Activated naive CD8-positive, alpha-beta T cell treated with anti-CD3 and anti-CD28 coated beads for 36 hours (primary cell): ENCODE measurements around the gene IFT81. TPM values are rescaled to one million over a fixed set of nuclear protein-coding genes. Genes with fewer than 3 reads are reported as not detected.
"Not testable (repeated sequence)": the region's sequence is repeated elsewhere in the genome, so short reads cannot be mapped to it uniquely, and the experiment has no call there.

ENCODE experiments used
- DNase-seq: peaks from one replicate; pipeline ENCODE4 v3.0.0; 2021
- H3K27ac Mint-ChIP-seq: one replicate; pipeline ENCODE4 v1.8.0; 2022; ENCODE audit warnings: mild to moderate bottlenecking, moderate library complexity, mixed read lengths
- H3K27me3 Mint-ChIP-seq: one replicate; pipeline ENCODE4 v1.8.0; 2022; ENCODE audit warnings: mild to moderate bottlenecking, mixed read lengths
- H3K36me3 Mint-ChIP-seq: one replicate; pipeline ENCODE4 v1.8.0; 2021; ENCODE audit warnings: mild to moderate bottlenecking, mixed read lengths
- H3K4me1 Mint-ChIP-seq: one replicate; pipeline ENCODE4 v1.8.0; 2021; ENCODE audit warnings: mixed read lengths
- H3K4me3 Mint-ChIP-seq: one replicate; pipeline ENCODE4 v1.8.0; 2022; ENCODE audit warnings: mild to moderate bottlenecking, moderate library complexity, mixed read lengths
- H3K9me3 Mint-ChIP-seq: one replicate; pipeline ENCODE4 v1.8.0; 2022; ENCODE audit warnings: mixed read lengths
- total RNA-seq, 2 experiments: library from RNA; stranded (reverse); gene quantifications; one replicate each; pipeline ENCODE4 v1.2.3, GENCODE V29; 2021

The IFT81 gene, protein sequence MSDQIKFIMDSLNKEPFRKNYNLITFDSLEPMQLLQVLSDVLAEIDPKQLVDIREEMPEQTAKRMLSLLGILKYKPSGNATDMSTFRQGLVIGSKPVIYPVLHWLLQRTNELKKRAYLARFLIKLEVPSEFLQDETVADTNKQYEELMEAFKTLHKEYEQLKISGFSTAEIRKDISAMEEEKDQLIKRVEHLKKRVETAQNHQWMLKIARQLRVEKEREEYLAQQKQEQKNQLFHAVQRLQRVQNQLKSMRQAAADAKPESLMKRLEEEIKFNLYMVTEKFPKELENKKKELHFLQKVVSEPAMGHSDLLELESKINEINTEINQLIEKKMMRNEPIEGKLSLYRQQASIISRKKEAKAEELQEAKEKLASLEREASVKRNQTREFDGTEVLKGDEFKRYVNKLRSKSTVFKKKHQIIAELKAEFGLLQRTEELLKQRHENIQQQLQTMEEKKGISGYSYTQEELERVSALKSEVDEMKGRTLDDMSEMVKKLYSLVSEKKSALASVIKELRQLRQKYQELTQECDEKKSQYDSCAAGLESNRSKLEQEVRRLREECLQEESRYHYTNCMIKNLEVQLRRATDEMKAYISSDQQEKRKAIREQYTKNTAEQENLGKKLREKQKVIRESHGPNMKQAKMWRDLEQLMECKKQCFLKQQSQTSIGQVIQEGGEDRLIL
- total RNA-seq, result 1 to 10 TPM; 3.1 to 3.4 TPM

DNA sequence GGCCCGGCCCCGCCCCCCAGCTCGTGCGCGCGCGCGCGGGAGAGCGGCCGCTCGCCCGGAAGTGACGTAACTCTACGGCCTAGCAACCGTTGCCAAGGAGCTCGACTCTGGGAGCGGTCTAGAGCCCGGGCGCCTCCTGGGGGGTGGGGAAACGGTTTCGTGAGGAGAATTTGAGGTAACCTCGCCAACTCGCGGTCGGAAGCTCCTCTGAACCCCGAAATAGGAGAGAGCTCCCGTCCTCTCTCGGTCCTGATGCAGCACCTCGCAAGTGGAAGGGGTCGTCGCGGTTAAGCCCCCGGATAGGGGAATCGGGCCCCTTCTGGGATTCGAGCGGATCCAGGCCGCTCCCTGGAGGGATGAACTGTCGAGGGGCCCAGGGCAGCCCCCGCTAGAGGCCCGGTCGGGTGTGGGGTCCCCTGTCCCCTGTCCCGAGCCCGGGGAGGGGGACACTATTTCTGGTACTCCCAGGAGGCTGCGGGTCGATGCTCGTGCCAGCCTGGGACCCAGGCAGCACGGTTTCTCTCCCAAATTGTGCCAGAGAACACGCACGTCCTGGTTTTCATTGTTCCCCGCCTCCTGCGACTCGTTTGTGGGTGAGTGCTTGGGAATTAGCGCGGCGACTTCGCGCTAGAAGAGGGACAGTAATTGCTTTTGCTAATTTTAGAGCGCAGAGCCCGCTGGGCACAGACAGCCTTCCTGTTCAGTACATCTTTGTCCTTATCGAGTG, at the start of gene IFT81:
Gene IFT81, plus strand, starts transcription at position 89 of the 727 bp plus-strand sequence. CDS start 3,024 bp downstream, outside the sequence.
- H3K36me3 Mint-ChIP-seq, result no peaks in the 10 kb centered on the region
- peak within 1 kb of the TSS; percentile 92 for H3K4me3 Mint-ChIP-seq
- peaks cover 4% of the 10 kb centered on the region for H3K27me3 Mint-ChIP-seq
- H3K27ac Mint-ChIP-seq, result peak within 1 kb of the TSS; percentile 82
- peak; percentile 93 for DNase-seq
- H3K4me1 Mint-ChIP-seq, result peaks cover 12% of the 10 kb centered on the region
- no peaks in the 10 kb centered on the region for H3K9me3 Mint-ChIP-seq

DNA sequence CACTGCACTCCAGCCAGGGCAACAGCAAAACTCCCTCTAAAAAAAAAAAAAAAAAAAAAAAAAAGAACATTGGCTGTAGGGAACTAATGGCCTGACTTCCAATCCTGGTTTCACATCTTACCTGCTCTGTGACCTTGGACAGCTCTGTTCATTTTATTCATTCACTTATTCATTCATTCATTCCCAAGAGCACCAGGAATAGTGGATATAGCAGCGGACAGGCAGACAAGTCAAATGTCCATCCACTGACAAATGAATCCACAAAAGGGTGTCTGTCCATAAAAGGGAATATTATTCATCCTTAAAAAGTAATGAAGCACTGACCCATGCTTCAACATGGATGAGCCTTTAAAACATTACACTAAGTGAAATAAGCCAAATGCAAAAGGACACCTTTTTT, 48.3 kb upstream of the IFT81 start:
- H3K36me3 Mint-ChIP-seq, result peaks cover 11% of the 10 kb centered on the region
- H3K4me1 Mint-ChIP-seq, result peaks cover 33% of the 10 kb centered on the region
- no peaks in the 10 kb centered on the region for H3K27me3 Mint-ChIP-seq
- DNase-seq, result no peak
- H3K27ac Mint-ChIP-seq, result no peak overlapping the region
- H3K4me3 Mint-ChIP-seq, result no peak overlapping the region
- H3K9me3 Mint-ChIP-seq, result peaks cover 7% of the 10 kb centered on the region

DNA sequence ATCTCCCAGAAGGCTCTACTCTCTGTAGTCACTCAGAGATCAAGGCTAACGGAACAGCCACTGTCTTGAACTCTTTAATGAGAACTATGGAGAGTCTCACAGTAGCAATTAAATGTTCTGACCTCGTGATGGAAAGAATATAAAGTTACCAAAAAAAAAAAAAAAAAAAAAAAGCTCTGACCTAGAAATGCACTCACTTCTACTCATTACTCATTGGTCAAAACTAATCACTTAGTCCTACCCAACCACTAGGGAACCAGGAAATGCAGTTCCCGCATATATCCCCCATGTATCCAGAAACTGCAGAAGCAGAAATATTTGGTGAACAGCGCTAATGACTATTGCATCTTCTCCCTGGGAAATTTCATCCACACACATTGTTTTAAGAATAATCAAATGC, 46.4 kb upstream of the IFT81 start:
- Mint-ChIP-seq H3K27ac (peak overlapping the region; percentile 17), H3K27me3 (no peaks in the 10 kb centered on the region), H3K4me1 (peaks cover 29% of the 10 kb centered on the region), H3K4me3 (no peak overlapping the region), H3K36me3 (peaks cover 8% of the 10 kb centered on the region), H3K9me3 (peaks cover 7% of the 10 kb centered on the region)
- DNase-seq, result no peak

DNA sequence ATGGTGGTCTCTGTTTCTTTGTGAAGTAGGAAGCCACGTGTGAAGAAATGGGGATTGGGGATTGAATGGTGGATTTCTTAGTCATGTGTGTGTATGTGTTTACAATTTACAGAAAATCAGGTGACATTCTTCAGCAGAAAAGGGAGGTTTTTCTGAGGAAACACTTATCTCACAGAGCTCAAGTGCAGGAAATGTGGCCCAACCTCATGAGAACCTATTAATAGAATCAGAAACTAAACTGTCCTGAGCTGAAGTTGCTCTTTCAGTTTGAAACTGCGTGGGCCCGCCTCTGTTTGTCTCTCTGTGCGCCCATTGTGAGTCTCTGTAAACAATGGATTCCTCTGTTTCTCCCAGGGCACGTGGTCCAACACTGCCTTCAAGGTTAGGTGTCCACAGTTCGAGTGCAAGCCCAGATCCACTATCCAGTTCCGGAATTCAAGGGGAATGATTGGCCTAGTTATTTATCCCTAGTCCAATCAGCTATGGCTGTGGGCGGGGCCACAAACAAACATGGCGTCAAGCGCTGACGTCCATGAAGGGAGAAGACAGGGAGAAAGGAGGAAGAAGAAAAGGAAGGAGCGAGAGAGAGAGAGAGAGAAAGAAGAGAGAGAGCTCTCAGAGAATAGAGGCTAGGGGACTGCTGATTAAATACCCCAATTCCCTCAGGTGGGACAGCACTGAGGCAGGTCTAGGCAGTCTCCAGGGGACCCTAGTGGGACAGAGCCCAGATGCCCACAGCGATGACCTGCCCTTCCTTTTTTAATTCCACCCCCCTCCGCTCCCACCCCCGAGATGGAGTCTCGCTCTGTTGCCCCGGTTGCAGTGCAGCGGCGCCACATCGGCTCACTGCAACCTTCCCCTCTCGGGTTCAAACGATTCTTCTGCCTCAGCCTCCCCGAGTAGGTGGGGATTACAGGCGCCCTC, 44.4 kb upstream of the IFT81 start:
- H3K4me1 Mint-ChIP-seq, result peaks cover 16% of the 10 kb centered on the region
- peak overlapping the region; percentile 95 for H3K27ac Mint-ChIP-seq
- no peaks in the 10 kb centered on the region for H3K27me3 Mint-ChIP-seq
- H3K36me3 Mint-ChIP-seq, result peaks cover 8% of the 10 kb centered on the region
- DNase-seq, result peak; percentile 74
- peak overlapping the region; percentile 73 for H3K4me3 Mint-ChIP-seq
- peaks cover 7% of the 10 kb centered on the region for H3K9me3 Mint-ChIP-seq

DNA sequence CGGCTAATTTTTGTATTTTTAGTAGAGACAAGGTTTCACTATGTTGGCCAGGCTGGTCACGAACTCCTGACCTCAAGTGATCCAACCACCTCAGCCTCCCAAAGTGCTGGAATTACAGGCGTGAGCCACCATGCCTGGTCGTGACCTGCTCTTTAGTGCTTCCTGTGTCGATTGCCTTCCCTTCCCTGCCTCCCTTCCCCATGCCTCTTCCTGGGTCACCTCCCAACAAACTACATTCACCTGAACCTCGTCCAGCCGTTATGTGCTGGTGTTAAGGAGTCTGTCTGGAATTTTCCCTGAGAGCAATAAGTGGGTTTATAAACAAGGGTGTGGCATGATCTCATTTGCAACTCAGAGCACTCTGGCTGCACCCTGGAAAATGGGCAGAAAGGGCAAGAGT, 43.7 kb upstream of the IFT81 start:
- H3K4me3 Mint-ChIP-seq, result no peak overlapping the region
- DNase-seq, result no peak

DNA sequence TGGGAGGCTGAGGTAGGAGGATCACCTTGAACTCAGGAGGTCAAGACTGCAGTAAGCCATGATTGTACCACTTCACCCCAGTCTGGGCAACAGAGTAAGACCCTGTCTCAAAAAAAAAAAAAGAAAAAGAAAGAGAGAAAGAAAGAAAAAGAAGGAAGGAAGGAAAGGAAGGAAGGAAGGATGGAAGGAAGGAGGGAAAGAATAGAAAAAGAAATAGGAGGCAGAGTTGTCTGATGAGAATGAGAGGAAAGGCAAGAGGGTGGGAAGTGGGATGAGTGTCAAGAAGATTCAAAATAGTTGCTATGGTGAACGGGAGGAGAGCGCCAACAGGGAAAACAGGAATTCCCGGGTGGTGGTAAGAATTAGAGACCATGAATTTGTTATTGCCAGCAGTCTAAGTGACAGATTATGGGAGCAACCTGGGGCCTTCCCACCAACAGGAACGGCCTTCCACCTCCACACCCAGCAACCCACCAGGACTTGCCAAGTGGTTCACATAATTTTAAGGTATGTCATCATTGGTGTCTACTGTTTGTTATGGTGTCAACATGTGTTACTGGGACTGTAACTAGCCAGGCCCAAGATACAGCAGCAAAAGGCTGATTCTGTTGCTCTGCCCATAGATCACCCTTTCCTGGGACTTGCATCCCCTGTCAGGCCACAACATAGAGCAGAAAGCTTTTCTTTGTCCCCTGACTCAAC, 39.7 kb upstream of the IFT81 start:
- no peaks in the 10 kb centered on the region for H3K27me3 Mint-ChIP-seq
- peaks cover 4% of the 10 kb centered on the region for H3K4me1 Mint-ChIP-seq
- peaks cover 3% of the 10 kb centered on the region for H3K9me3 Mint-ChIP-seq
- peaks cover 3% of the 10 kb centered on the region for H3K36me3 Mint-ChIP-seq
- H3K4me3 Mint-ChIP-seq, result no peak overlapping the region
- no peak for DNase-seq
- H3K27ac Mint-ChIP-seq, result no peak overlapping the region

More for the DNA sequence above, 43.7 kb upstream of the IFT81 start:
- H3K27ac Mint-ChIP-seq, result peak overlapping the region; percentile 66
- H3K9me3 Mint-ChIP-seq, result peaks cover 7% of the 10 kb centered on the region
- H3K36me3 Mint-ChIP-seq, result peaks cover 8% of the 10 kb centered on the region
- no peaks in the 10 kb centered on the region for H3K27me3 Mint-ChIP-seq
- peaks cover 16% of the 10 kb centered on the region for H3K4me1 Mint-ChIP-seq

DNA sequence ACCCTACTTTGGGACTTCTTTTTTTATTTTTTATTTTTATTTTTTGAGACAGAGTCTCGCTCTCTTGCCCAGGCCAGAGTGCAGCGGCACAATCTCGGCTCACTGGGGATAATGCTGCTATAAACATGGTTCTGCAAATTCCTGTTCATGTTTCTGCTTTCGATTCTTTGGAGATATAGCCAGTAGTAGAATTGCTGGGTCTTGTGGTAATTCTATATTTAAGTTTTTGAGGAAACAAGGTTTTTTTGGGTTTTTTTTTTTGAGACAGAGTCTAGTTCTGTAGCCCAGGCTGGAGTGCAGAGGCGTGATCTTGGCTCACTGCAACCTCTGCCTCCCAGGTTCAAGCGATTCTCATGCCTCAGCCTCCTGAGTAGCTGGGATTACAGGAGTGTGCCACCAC, 35.9 kb upstream of the IFT81 start:
- not testable (repeated sequence) for H3K36me3 Mint-ChIP-seq, DNase-seq, H3K27me3 Mint-ChIP-seq, H3K4me1 Mint-ChIP-seq, H3K27ac Mint-ChIP-seq, H3K9me3 Mint-ChIP-seq, H3K4me3 Mint-ChIP-seq

DNA sequence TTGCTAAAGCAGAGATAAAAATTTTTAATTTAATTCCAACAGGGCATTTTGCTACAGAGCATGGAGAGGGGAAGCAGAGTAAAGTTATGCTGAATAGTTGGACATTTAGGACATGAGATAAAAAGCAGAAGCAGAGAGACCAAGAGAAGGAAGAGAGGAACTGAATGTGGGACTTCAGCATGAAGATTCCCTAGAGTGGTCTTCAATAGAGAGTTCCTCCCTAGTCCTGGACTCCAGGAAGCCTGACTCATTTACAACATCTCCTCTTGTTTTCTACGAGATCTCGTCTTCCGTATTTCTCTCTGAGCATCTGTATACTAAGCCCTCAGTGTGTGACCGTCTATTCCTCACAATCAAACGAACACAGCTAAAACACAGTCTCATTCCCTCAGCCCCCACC, 35.2 kb upstream of the IFT81 start:
- no peak overlapping the region for H3K27ac Mint-ChIP-seq
- H3K4me3 Mint-ChIP-seq, result no peak overlapping the region
- no peaks in the 10 kb centered on the region for H3K9me3 Mint-ChIP-seq
- peaks cover 6% of the 10 kb centered on the region for H3K27me3 Mint-ChIP-seq
- no peaks in the 10 kb centered on the region for H3K36me3 Mint-ChIP-seq
- no peaks in the 10 kb centered on the region for H3K4me1 Mint-ChIP-seq
- DNase-seq, result no peak

DNA sequence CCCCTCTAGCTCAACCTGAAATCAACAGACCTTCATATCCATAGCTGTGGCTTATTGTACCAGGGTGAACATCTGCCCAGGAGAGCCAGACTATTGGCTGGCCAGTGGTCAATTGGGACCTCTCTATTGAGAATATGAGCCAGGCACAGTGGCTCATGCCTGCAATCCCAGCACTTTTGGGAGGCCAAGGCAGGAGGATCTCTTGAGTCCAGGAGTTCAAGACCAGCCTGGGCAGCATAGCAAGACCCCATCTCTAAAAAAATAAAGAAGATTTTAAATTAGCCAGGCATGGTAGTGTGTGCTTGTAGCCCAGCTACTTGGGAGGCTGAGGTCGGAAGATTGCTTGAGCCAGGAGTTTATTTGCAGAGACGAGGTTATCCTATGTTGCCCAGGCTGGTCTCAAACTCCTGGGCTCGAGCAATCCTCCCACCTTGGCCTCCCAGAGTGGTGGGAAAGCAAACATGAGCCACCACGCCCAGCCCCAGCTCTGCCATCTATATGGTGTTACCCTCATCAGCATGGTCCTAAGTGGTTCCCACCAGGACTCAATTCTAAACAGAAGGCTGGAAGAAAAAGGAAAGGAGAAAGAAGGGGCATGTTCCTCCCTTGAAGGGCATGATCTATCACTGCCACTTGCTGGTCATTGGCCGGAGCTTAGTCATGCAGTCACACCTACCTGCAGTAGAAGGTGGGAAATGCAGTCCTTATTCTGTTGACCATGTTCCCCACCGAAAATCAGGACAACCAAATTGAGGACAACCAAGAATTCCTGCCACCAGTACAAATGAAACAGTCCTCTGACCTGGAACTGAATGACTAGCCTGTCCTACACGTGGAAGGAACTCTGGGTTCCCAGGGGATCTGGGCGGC, 33.7 kb upstream of the IFT81 start:
- H3K4me1 Mint-ChIP-seq, result no peaks in the 10 kb centered on the region
- H3K27me3 Mint-ChIP-seq, result peaks cover 6% of the 10 kb centered on the region
- no peak for DNase-seq
- H3K27ac Mint-ChIP-seq, result no peak overlapping the region
- no peaks in the 10 kb centered on the region for H3K9me3 Mint-ChIP-seq
- H3K36me3 Mint-ChIP-seq, result no peaks in the 10 kb centered on the region
- no peak overlapping the region for H3K4me3 Mint-ChIP-seq

DNA sequence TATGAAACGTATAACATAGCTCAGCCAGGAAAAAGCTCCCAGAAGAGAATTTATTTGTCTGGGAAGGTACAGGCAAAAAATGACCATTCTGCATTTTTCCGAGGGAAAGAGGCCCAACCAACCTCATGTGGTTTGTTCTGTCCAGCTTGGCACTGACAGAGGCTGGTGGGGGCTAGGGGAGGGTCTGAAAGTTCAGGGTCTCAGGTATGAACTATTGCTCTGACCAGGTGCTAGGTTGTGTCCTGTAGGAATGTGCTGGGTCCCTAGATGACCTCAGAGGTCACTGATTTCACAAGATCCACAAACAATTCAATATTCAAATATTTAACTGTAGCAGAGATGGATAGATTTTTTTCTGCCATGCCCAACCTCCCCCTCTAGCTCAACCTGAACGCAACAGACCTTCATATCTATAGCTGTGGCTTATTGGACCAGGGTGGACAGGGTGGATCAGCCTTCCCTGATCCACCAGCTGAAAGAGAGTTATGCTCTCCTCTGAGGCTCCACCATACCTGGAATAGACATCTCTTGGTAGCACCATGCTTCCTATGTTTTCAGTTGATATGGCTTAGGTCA, 32.9 kb upstream of the IFT81 start:
- H3K4me1 Mint-ChIP-seq, result no peaks in the 10 kb centered on the region
- DNase-seq, result no peak
- no peak overlapping the region for H3K27ac Mint-ChIP-seq

DNA sequence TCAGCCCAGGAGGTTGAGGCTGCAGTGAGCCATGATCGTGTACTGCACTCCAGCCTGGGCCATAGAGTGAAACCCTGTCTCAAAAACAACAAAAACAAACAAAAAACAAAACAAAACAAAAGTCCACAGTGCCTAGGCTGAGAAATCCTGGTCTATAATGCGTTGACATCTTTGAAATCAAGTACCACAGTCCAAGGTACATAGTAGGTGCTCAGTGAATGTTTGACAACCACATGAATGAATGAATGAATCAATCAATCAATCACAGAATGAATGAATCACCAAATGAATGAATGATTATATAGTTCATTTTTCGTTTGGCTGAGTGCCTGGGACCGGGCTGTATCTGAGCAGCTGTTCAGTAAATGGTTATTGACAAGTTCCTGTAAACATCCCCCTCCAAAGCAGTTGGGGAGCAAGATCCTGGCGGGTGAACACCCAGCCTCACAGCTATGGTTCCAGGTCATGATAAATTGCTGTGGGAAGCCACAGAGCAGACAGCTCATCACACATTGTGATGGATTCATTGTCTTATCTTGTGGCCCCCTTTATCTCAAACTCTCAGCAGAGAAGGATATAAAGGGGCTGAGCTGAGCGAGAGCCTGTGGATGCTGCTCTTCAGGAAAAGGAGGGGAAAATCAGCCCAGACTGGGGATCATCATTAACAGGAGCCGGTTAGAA, 30.4 kb upstream of the IFT81 start:
- no peak for DNase-seq
- Mint-ChIP-seq H3K27me3 (peaks cover 6% of the 10 kb centered on the region), H3K9me3 (no peaks in the 10 kb centered on the region), H3K36me3 (no peaks in the 10 kb centered on the region), H3K27ac (no peak overlapping the region), H3K4me3 (no peak overlapping the region), H3K4me1 (no peaks in the 10 kb centered on the region)

More for the DNA sequence above, 32.9 kb upstream of the IFT81 start:
- H3K36me3 Mint-ChIP-seq, result no peaks in the 10 kb centered on the region
- H3K27me3 Mint-ChIP-seq, result peaks cover 6% of the 10 kb centered on the region
- H3K9me3 Mint-ChIP-seq, result no peaks in the 10 kb centered on the region
- no peak overlapping the region for H3K4me3 Mint-ChIP-seq

DNA sequence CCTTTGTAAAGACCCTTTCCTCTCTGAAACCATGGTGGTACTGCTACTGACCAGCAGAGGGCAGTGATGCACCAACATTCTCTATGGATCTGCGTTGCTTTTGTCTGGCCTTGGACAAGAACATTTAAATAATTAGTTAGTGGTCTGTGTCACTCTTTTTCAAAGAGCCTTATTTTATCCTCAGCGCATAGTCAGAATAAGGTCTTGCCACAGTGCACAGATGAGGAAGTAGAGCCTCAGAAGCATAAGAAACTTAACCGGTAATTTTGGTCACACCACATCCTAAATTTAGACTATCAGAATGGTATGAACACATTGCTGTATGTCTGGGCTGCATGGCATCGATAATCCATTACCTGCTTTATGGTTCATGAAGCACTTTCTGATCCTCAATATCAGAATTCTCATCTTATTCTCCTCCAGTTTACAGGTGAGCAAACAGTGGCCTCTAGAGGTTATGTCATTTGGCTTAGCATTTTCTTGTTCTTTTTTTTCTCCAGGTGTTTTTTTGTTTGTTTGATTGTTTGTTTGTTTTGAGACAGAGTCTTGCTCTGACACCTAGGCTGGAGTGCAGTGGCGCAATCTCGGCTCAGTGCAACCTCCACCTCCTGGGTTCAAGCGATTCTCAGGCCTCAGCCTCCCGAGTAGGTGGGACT, 23.7 kb upstream of the IFT81 start:
- Mint-ChIP-seq H3K27ac (peak overlapping the region; percentile 28), H3K36me3 (no peaks in the 10 kb centered on the region), H3K4me3 (no peak overlapping the region), H3K4me1 (peaks cover 13% of the 10 kb centered on the region), H3K27me3 (no peaks in the 10 kb centered on the region), H3K9me3 (no peaks in the 10 kb centered on the region)
- peak; percentile 42 for DNase-seq
